ENCODE measurements around the gene HBP1.
"Not testable (repeated sequence)": the region's sequence is repeated elsewhere in the genome, so short reads cannot be mapped to it uniquely, and the experiment has no call there.

The HBP1 gene

GRCh38 chr7:107181172-107181571, 12.4 kb downstream of the HBP1 start:
- no peak for DNase-seq (ENCODE audit: low read depth in 3 of 3)

- no peak for DNase-seq (ENCODE audit: low read depth in 3 of 3)
Measured at GRCh38 chr7:107185716-107186115, 16.9 kb downstream of the HBP1 start.

GRCh38 chr7:107186240-107186639, 17.4 kb downstream of the HBP1 start:
- DNase-seq (ENCODE audit: low read depth in 3 of 3): no peak

GRCh38 chr7:107187774-107188173, 19.0 kb downstream of the HBP1 start:
- DNase-seq (ENCODE audit: low read depth in 3 of 3): no peak

GRCh38 chr7:107190090-107190489, 21.3 kb downstream of the HBP1 start:
- no peak for DNase-seq (ENCODE audit: low read depth in 3 of 3)

GRCh38 chr7:107194052-107194451, 25.2 kb downstream of the HBP1 start:
- DNase-seq (ENCODE audit: low read depth in 3 of 3): no peak

GRCh38 chr7:107196834-107197610, 28.2 kb downstream of the HBP1 start:
- DNase-seq (ENCODE audit: low read depth in 3 of 3): no peak

GRCh38 chr7:107201795-107202450, 33.1 kb downstream of the HBP1 start:
- DNase-seq (ENCODE audit: low read depth in 3 of 3): peak in 2 of 3 experiments; percentile 3 to 7

- no peak for DNase-seq (ENCODE audit: low read depth in 3 of 3)
Measured at GRCh38 chr7:107203607-107204006, 34.8 kb downstream of the HBP1 start.

- DNase-seq (ENCODE audit: low read depth in 3 of 3): no peak
Measured at GRCh38 chr7:107206136-107206535, 37.3 kb downstream of the HBP1 start.

GRCh38 chr7:107206706-107207105, 37.9 kb downstream of the HBP1 start:
- no peak for DNase-seq (ENCODE audit: low read depth in 3 of 3)

- DNase-seq (ENCODE audit: low read depth in 3 of 3): no peak
Measured at GRCh38 chr7:107207459-107207858, 38.7 kb downstream of the HBP1 start.

GRCh38 chr7:107208024-107208521, 39.3 kb downstream of the HBP1 start:
- DNase-seq (ENCODE audit: low read depth in 3 of 3): no peak

GRCh38 chr7:107208563-107208962, 39.8 kb downstream of the HBP1 start:
- no peak for DNase-seq (ENCODE audit: low read depth in 3 of 3)

GRCh38 chr7:107209565-107209964, 40.8 kb downstream of the HBP1 start:
- no peak for DNase-seq (ENCODE audit: low read depth in 3 of 3)

GRCh38 chr7:107210400-107210799, 41.6 kb downstream of the HBP1 start:
- DNase-seq (ENCODE audit: low read depth in 3 of 3): no peak

GRCh38 chr7:107212725-107213124, 43.9 kb downstream of the HBP1 start:
- DNase-seq (ENCODE audit: low read depth in 3 of 3): no peak

- no peak for DNase-seq (ENCODE audit: low read depth in 3 of 3)
Measured at GRCh38 chr7:107213193-107213788, 44.5 kb downstream of the HBP1 start.

- DNase-seq (ENCODE audit: low read depth in 3 of 3): no peak
Measured at GRCh38 chr7:107213945-107214344, 45.1 kb downstream of the HBP1 start.

- no peak for DNase-seq (ENCODE audit: low read depth in 3 of 3)
Measured at GRCh38 chr7:107219563-107220244, 50.9 kb downstream of the HBP1 start.

- no peak for DNase-seq (ENCODE audit: low read depth in 3 of 3)
Measured at GRCh38 chr7:107220356-107220755, 51.6 kb downstream of the HBP1 start.

- not testable (repeated sequence) for DNase-seq (ENCODE audit: low read depth in 3 of 3)
Measured at GRCh38 chr7:107220806-107221205, 52.0 kb downstream of the HBP1 start.
